GM12892 (cell line): ENCODE results near the gene SLCO1A2.

ENCODE experiments used
- DNase-seq: peaks from one replicate; pipeline ENCODE4 v3.0.0; 2011; ENCODE audit not compliant: insufficient read length
- FAIRE-seq: peaks from 2 replicates; lab custom pipeline; 2011; peaks lifted over from hg19 to GRCh38; lab: Jason Lieb, UNC
- POLR2A ChIP-seq: IDR thresholded peaks from 2 replicates; pipeline ENCODE4 v1.6.1; 2011; ENCODE audit warnings: low read depth, low read length, control low read depth
- POLR2AphosphoS5 ChIP-seq: IDR thresholded peaks from 2 replicates; pipeline ENCODE4 v1.6.1; 2011; ENCODE audit warnings: low read depth, low read length, control low read depth
- TAF1 ChIP-seq: IDR thresholded peaks from 2 replicates; pipeline ENCODE4 v1.6.1; 2011; ENCODE audit warnings: low read depth, mild to moderate bottlenecking, control low read depth, low read length, borderline replicate concordance

SLCO1A2 gene

DNA sequence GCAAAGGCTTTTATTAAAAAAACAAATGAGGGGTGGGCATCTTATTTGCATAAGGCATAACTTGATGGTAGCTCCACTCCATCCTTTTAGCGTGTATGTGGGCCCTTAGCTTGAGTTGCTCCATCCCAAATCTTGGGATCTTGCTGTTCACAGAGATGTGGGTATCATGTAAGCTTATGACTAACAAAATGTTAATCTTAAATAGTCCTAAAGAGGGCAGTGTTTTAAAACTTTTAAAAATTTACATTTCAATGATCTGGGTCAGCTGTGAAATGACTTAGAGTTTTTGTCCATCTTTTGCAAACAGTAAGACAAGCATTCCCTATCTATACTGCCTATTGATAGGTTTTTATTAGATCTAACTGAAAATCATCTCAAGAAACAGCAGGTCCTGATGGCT lies 86.0 kb downstream of the SLCO1A2 start:
- FAIRE-seq (no peak), DNase-seq (no peak)
- TF ChIP-seq POLR2AphosphoS5: no peak

DNA sequence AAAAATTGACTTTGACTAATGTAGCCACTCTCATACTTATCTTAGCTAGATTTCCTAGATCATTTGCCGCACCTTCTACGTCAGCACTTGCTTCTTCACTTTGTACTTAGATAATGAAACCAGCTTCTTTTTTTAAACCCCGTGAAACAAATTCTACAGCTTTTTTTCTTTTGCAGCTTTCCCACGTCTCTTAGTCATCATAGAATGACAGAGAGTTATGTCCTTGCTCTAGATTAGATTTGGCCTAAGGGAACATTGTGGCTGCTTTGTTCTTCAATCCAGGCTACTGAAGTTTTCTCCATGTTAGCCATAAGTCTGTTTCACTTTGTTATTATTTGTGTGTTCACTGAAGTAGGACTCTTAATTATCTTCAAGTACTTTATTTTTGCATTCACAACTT lies 94.9 kb downstream of the SLCO1A2 start:
- DNase-seq (no peak), FAIRE-seq (no peak)
- no peak for TF ChIP-seq POLR2A
- TF ChIP-seq TAF1: no peak
- no peak for TF ChIP-seq POLR2AphosphoS5

DNA sequence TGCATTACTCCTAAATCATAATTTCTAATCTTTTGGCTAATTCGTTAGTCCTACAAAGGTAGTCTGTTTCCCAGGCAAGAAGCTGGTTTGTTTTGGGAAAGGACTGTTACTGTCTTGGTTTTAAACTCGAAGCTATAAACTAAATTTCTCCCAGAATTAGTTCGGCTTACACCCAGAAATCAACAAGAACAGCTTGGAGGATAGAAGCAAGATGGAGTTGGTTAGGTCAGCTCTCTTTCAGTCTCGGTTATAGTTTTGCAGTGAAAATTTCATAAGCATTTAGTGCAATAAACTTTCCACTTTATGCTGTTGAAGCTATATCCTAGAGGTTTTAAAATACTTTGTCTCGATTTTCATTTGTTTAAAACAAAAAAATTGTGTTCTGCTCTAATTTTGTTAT lies 100.3 kb downstream of the SLCO1A2 start:
- DNase-seq: no peak
- FAIRE-seq: no peak
- TF ChIP-seq POLR2A: no peak
- no peak for TF ChIP-seq TAF1
- TF ChIP-seq POLR2AphosphoS5: no peak

DNA sequence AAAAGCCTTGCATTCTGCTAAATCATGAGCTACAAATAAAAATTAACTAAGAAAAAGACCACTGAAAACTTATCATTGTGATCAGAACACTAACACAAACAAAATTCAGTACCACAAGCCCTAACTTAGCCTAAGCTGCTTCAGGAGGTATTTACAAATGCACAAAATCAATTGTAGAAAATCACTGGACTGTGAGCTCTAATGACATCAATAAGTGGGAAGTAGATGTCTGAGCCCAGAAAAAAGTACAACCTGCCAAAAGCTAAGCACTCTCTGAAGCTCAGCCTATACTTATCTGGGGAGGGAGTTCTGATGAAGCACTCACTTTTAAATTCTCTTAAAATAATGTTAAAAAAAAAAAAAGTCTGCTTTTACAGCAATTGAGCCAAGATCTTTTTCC lies 110.8 kb downstream of the SLCO1A2 start:
- no peak for FAIRE-seq

DNA sequence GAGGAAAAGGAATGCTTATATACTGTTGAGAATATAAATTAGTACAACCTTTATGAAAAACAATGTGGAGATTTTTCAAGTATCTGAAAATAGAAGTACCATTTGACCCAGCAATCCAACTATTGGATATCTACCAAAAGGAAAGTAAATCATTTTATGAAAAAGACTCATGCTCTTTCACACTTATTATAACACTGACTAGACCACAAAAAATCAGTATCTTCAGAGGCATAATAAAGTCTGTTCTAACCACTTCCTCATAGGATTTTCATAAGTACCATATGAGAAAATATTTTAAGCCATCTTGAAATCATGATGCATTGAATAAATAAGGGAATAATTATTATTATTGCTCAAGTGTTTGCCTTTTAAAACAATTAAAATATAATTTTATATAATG lies 112.9 kb downstream of the SLCO1A2 start:
- no peak for DNase-seq
- TF ChIP-seq POLR2A: no peak
- no peak for TF ChIP-seq TAF1
- TF ChIP-seq POLR2AphosphoS5: no peak

More for the DNA sequence above, 110.8 kb downstream of the SLCO1A2 start:
- DNase-seq: no peak
- no peak for TF ChIP-seq POLR2A

DNA sequence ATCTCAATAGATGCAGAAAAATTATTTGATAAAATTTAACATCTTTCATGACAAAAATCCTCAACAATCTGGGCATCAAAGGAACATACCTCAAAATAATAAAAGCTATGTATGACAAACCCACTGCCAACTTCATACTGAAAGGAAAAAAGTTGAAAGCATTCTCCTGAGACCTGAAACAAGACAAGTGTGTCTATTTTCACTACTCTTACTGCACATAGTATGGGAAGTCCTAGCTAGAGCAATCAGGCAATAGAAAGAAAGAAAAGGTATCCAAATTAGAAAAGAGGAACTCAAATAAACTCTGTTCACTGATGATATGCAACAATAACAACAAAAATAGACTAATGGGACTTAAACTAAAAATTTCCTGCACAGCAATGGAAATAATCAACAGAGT lies 113.6 kb downstream of the SLCO1A2 start:
- FAIRE-seq: no peak
- no peak for DNase-seq
- TF ChIP-seq POLR2AphosphoS5: no peak
- TF ChIP-seq TAF1: no peak
- no peak for TF ChIP-seq POLR2A

More for the DNA sequence above, 112.9 kb downstream of the SLCO1A2 start:
- no peak for FAIRE-seq

DNA sequence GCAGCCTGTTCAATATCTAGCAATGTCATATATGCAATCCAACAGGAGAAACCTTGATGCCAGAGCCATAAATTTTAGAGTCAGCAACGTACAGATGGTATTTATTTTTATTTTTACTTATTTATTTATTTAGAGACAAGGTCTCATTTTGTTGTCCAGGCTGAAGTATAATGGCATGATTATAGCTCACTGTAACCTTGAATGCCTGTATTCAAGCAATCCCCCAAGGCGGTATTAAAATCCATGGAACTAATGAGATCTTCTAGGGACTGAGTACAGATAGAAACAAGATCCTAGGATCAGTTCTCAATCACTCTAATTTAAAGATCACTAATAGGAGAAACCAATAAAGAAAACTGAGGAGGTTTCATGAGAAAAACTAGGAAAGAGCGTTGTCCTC lies 114.5 kb downstream of the SLCO1A2 start:
- no peak for FAIRE-seq
- no peak for TF ChIP-seq POLR2AphosphoS5
- no peak for TF ChIP-seq POLR2A
- no peak for TF ChIP-seq TAF1
- no peak for DNase-seq

DNA sequence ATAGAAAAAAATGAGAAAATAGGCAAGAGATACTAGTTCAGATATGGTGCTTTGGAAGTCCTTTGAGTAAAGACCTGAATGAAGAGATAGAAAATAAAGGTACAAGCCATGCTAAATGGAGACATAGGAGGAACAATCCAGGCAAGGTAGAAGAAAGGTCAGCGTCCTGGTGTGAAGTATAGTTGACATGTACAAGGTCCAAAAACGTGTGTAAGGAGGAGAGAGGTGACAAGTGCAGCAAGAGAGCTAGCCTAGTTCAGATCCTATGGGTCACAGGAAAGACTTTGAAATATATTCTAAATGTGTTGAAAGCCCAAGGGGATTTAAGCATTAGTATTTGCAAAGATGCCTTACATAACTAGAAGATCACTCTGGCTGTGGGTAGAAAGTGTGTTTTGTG lies 115.5 kb downstream of the SLCO1A2 start:
- TF ChIP-seq POLR2AphosphoS5 (no peak), POLR2A (no peak), TAF1 (no peak)
- no peak for FAIRE-seq
- DNase-seq: no peak
